Caco-2 (cell line): ENCODE data around the gene PAWR. TPM values are rescaled to one million over a fixed set of nuclear protein-coding genes. Genes with fewer than 3 reads are reported as not detected.
A peak's percentile ranks its signal among the peaks of the same experiment; 100 is the strongest.

Experiments
- BruUV-seq: library from RNA; stranded (reverse); fragments of 400-500 nt; replicated peaks from 2 replicates; lab custom pipeline; 2021; lab: Mats Ljungman, UMichigan
- CTCF ChIA-PET: fragments of 300-600 bp; sonication (Branson Sonifier 250); formaldehyde crosslinking; loops from one replicate; lab custom pipeline; 2022; ENCODE audit warnings: antibody characterized with exemption; lab: Charles Lee
- POLR2A ChIA-PET: fragments of 300-600 bp; sonication (Branson Sonifier 250); formaldehyde crosslinking; loops from one replicate; lab custom pipeline; 2022; ENCODE audit warnings: antibody characterized with exemption; lab: Charles Lee
- DNase-seq, 2 experiments: peaks; one replicate each; pipeline versions ENCODE4 v3.0.0 to v3.0.0-alpha.2; 2020 to 2022
- H3K27me3 ChIP-seq: replicated peaks from 2 replicates; pipeline ENCODE4 v1.6.0; 2011; ENCODE audit warnings: low read length; ENCODE audit not compliant: control insufficient read depth, insufficient read depth
- H3K36me3 ChIP-seq: 2 replicates; pipeline ENCODE4 v1.5.1; 2011; ENCODE audit warnings: low read length; ENCODE audit not compliant: control insufficient read depth, insufficient read depth
- H3K4me1 ChIP-seq: fragments of 250-450 bp; sonication (Bioruptor Pico); 2 replicates; pipeline ENCODE4 v1.5.1; 2020; ENCODE audit warnings: mild to moderate bottlenecking
- H3K4me3 ChIP-seq: 2 replicates; pipeline ENCODE4 v1.5.1; 2011; ENCODE audit warnings: low read depth, mild to moderate bottlenecking, control low read depth, low read length
- H3K9me3 ChIP-seq: fragments of 250-450 bp; sonication (Bioruptor Pico); 2 replicates; pipeline ENCODE4 v1.5.1; 2020; ENCODE audit warnings: mild to moderate bottlenecking, moderate library complexity
- H3K27ac Mint-ChIP-seq: one replicate; pipeline ENCODE4 v1.8.0; 2022; ENCODE audit warnings: mixed read lengths; ENCODE audit not compliant: unreplicated experiment
- H3K27me3 Mint-ChIP-seq: one replicate; pipeline ENCODE4 v1.8.0; 2022; ENCODE audit warnings: mixed read lengths; ENCODE audit not compliant: insufficient read depth, unreplicated experiment
- H3K36me3 Mint-ChIP-seq: one replicate; pipeline ENCODE4 v1.8.0; 2022; ENCODE audit warnings: mild to moderate bottlenecking, mixed read lengths; ENCODE audit not compliant: insufficient read depth, unreplicated experiment
- H3K4me1 Mint-ChIP-seq: one replicate; pipeline ENCODE4 v1.8.0; 2022; ENCODE audit warnings: low read depth, mixed read lengths; ENCODE audit not compliant: unreplicated experiment
- H3K4me3 Mint-ChIP-seq: one replicate; pipeline ENCODE4 v1.8.0; 2022; ENCODE audit warnings: mild to moderate bottlenecking, moderate library complexity, mixed read lengths; ENCODE audit not compliant: unreplicated experiment
- H3K9me3 Mint-ChIP-seq: one replicate; pipeline ENCODE4 v1.8.0; 2022; ENCODE audit warnings: mixed read lengths; ENCODE audit not compliant: unreplicated experiment
- CTCF ChIP-seq, 2 experiments: fragments of 200-600 bp in 1 of 2; IDR thresholded peaks; 1 replicate in 1 of 2; 2 replicates in 1 of 2; pipeline versions ENCODE4 v1.5.1 to v1.8.0; 2011 to 2022; ENCODE audit warnings: antibody characterized with exemption in 1 of 2, control low read depth in 1 of 2, inconsistent platforms in 1 of 2, low read depth in 1 of 2, low read length in 1 of 2, mild to moderate bottlenecking in 1 of 2, moderate library complexity in 1 of 2; ENCODE audit not compliant: insufficient read depth in 1 of 2, severe bottlenecking in 1 of 2, unreplicated experiment in 1 of 2
- intact Hi-C: fragments of 100-400 bp; cut with micrococcal nuclease; formaldehyde crosslinking; loops from one replicate; pipeline ENCODE4 v1.10.0; 2022; ENCODE audit not compliant: unreplicated experiment
- total RNA-seq: library from RNA; stranded (reverse); gene quantifications from 2 replicates; pipeline ENCODE4 v1.2.3, GENCODE V29; 2022

Gene PAWR
- total RNA-seq, 1 experiment from 2014 or later, result 157 TPM

- Histone ChIP-seq H3K9me3 (peaks cover 6% of the 10 kb centered on the region; the same call in 1 of the 2 replicates), H3K36me3 (peaks cover 5% of the 10 kb centered on the region), H3K4me1 (peaks cover 52% of the 10 kb centered on the region), H3K27me3 (no peaks in the 10 kb centered on the region), H3K4me3 (no peak overlapping the region)
- intact Hi-C loops, result no loop called here
- POLR2A ChIA-PET, result no interaction called here
- H3K36me3 Mint-ChIP-seq, result peaks cover 92% of the 10 kb centered on the region
- BruUV-seq, result no TSS peak
- H3K4me3 Mint-ChIP-seq, result no peak overlapping the region
- TF ChIP-seq CTCF (IDR thresholded peaks at IDR 0.05; ENCODE audit: insufficient read depth in 1 of 2, low read depth in 1 of 2, low read length in 1 of 2, severe bottlenecking in 1 of 2, unreplicated experiment in 1 of 2), result no peak
- H3K9me3 Mint-ChIP-seq, result peaks cover 22% of the 10 kb centered on the region
- CTCF ChIA-PET, result no interaction called here
- peaks cover 17% of the 10 kb centered on the region for H3K4me1 Mint-ChIP-seq
- peak overlapping the region; percentile 39 for H3K27ac Mint-ChIP-seq
- H3K27me3 Mint-ChIP-seq, result no peaks in the 10 kb centered on the region
- DNase-seq, result no peak
Measured at GRCh38 chr12:79563021-79563740, 127.6 kb downstream of the PAWR start.

- POLR2A ChIA-PET, result interaction anchor here (0.6 kb wide), 1 partner anchor 23 kb away, joined by 4 read pairs; no protein-coding TSS in a partner anchor
- Histone ChIP-seq H3K27me3 (no peaks in the 10 kb centered on the region), H3K4me1 (peaks cover 57% of the 10 kb centered on the region), H3K36me3 (peaks cover 5% of the 10 kb centered on the region), H3K4me3 (no peak overlapping the region), H3K9me3 (peaks cover 6% of the 10 kb centered on the region; the same call in 1 of the 2 replicates)
- peaks cover 81% of the 10 kb centered on the region for H3K36me3 Mint-ChIP-seq
- no TSS peak for BruUV-seq
- no peak overlapping the region for H3K27ac Mint-ChIP-seq
- peaks cover 9% of the 10 kb centered on the region for H3K4me1 Mint-ChIP-seq
- no peak for TF ChIP-seq CTCF (IDR thresholded peaks at IDR 0.05; ENCODE audit: insufficient read depth in 1 of 2, low read depth in 1 of 2, low read length in 1 of 2, severe bottlenecking in 1 of 2, unreplicated experiment in 1 of 2)
- DNase-seq, result no peak
- CTCF ChIA-PET, result no interaction called here
- H3K9me3 Mint-ChIP-seq, result peaks cover 20% of the 10 kb centered on the region
- no peaks in the 10 kb centered on the region for H3K27me3 Mint-ChIP-seq
- intact Hi-C loops, result no loop called here
- no peak overlapping the region for H3K4me3 Mint-ChIP-seq
Measured at GRCh38 chr12:79561401-79562132, 129.2 kb downstream of the PAWR start.

GRCh38 chr12:79560225-79560889 lies 130.4 kb downstream of the PAWR start:
- Mint-ChIP-seq H3K4me1 (peaks cover 13% of the 10 kb centered on the region), H3K4me3 (peak overlapping the region; percentile 42), H3K9me3 (peaks cover 12% of the 10 kb centered on the region), H3K36me3 (peaks cover 77% of the 10 kb centered on the region), H3K27me3 (no peaks in the 10 kb centered on the region), H3K27ac (peak overlapping the region; percentile 95)
- CTCF ChIA-PET, result interaction anchor here (0.6 to 1.5 kb wide), 4 partner anchors 13 to 142 kb away, joined by 3 to 7 read pairs (median 5); partner anchors contain the start of gene PAWR
- intact Hi-C loops, result loop anchor here (1.0 kb wide), 1 partner anchor 11 kb away; no protein-coding TSS in a partner anchor
- Histone ChIP-seq H3K4me3 (no peak overlapping the region), H3K4me1 (peaks cover 61% of the 10 kb centered on the region), H3K9me3 (peaks cover 6% of the 10 kb centered on the region; the same call in 1 of the 2 replicates), H3K27me3 (no peaks in the 10 kb centered on the region), H3K36me3 (peaks cover 5% of the 10 kb centered on the region)
- peak; percentile 63 to 64 for DNase-seq
- no peak for TF ChIP-seq CTCF (IDR thresholded peaks at IDR 0.05; ENCODE audit: insufficient read depth in 1 of 2, low read depth in 1 of 2, low read length in 1 of 2, severe bottlenecking in 1 of 2, unreplicated experiment in 1 of 2)
- POLR2A ChIA-PET, result no interaction called here
- BruUV-seq, result no TSS peak
